HG03521 (cell line): ENCODE data around the gene MFGE8.

Experiments
- ATAC-seq: cut with Tn5 transposase; IDR thresholded peaks from one replicate; pipeline ENCODE4 v1.9.1; 2021; ENCODE audit warnings: mild to moderate bottlenecking, moderate library complexity; ENCODE audit not compliant: unreplicated experiment

The MFGE8 gene

DNA sequence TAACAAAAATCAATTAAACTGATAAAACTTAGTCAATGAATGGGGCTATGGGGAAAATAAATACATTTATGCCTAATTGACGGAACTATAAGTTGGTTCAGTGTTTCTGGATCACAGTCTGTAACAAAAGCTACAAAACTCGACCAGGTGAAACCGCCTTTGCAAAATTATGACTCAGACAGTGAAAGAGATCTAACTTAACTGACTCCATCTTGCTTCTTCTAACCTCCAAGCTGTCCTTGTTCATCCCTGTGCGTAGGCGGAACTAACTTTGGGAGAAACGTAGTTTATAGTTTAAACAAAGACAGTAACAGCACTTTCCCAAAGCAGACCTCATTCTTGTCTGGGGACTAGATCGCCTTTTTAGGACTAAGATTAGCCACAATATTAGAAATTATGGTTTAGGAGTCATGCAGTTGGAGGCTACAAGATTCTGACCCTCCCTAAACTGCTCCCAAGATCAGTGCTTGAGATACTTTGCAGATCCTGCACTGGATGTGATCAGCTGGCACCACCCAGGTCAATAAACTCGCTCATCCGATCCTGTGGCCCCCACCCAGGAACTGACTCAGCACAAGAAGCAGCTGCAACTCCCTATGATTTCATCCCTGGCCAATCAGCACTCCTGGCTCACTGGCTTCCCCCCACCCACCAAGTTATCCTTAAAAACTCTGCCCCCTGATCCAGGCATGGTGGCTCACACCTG is 7.2 kb upstream of the MFGE8 start:
- no peak for ATAC-seq

GRCh38 chr15:88918738-88919137 is 5.6 kb upstream of the MFGE8 start:
- ATAC-seq: no peak

GRCh38 chr15:88917760-88918159 is 4.6 kb upstream of the MFGE8 start:
- ATAC-seq: no peak

DNA sequence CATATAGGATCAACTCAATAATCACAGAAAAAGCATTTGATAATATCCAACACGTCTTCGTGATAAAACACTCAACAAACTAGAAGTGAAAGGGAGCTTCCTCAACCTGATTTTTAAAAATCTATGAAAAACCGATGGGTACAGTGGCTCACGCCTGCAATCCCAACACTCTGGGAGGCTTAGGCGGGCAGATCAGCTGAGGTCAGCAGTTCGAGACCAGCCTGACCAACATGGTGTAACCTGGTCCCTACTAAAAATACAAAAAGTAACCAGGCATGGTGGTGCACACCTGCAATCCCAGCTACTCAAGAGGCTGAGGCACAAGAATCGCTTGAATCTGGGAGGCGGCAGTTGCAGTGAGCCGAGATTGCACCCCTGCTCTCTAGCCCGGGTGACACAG is 2.2 kb upstream of the MFGE8 start:
- no peak for ATAC-seq

GRCh38 chr15:88913850-88914169 is 631 bp upstream of the MFGE8 start:
- no peak for ATAC-seq

DNA sequence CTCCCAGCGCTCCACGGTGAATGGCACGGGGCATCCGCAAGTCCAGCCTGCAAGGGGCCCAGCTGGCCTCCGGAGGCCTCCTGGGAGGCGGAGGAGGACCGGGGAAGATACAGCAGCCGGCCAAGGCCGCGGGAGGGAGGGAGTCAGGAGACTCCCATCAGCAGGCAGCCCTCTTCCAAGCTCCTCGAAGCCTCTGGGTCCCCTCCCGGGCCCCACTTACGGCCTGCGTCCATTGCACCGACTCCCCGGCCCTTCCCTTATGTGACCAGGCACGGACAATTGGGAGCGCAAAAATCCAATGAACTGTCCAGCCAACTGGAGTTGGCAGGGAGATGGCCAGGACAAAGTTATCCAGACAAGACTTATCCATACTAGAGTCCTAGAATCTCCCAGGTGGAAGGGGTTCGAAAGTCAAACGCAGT is 668 bp downstream of the MFGE8 start:
- ATAC-seq: no peak

DNA sequence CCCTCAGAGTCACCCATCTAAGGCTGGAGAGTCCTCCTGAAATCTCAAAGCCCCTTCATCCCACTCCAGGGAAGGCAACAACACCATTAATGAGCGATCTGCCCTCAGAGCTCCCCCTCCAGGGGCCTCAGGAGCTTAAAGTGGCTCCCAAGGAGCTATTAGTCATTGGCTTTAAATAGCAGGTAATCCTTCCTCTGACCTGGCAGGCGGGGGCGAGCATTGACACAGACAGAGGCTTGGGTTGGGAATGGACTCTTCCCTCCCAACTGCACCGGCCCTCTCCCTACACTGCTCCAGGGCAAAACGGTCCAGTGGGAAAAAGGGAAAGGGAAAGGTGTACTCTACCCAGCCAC is 1.4 kb downstream of the MFGE8 start:
- ATAC-seq: no peak

DNA sequence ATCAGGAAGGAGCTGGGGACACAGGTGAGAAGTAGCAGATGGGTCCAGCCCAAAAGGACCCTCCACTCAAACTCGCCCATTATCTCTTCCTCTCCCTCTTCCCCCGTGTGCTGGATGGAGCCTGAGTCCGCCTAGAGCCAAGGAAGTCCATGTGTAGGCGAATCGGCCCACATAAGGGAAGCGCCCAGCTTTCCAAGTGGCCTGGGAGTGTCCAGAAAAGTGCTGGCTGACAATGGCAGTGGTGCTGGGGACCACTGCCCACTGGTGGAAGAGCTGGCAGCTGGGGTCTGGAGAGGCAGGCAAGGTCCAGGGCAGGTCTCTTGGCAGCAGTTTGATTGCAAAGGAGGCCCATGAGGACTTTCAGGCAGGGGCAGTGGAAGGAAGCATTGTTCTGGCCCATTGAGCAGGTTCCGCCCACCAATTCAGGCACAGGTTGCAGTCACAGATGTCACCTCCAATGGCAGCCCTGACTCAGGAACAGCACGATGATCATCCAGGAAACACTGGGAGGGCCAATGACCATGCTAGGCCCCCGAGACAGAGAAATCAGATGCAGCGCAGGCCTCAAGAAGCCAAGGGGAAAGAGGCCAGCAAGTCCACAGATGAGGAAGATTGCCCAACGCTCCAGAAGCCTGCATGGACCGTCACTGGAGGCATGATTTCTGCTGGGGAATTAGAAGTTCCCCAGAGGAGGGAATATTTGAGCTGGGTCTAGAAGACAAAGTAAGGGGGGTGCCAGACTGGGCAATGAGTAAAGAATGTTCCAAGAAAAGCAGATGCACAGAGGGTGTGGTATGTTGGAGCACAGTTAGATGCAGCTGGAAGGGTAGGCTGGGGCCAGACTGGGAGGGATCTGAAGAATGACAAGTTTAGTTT is 3.0 kb downstream of the MFGE8 start:
- no peak for ATAC-seq

- no peak for ATAC-seq
These were observed 4.2 kb downstream of the MFGE8 start for GRCh38 chr15:88908697-88909621.

DNA sequence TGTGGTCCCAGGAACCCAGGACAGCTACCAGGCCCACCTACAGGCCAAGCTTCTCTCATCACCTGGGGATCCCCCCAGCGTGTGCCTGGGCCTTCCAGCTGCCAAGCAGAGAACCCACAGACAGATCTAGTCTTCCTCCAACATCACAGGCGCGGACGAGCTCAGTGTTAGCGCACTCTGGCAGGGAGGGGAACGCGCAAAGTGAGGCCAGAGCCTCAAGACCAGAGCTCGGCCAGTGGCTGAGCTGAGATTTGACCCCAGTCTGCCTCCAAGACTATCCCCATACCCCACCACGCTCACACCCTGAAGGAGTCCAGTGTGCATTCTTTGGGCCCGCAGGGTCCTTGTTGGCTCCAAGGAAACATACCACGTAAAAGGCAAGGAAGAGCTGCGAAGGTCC is 5.1 kb downstream of the MFGE8 start:
- ATAC-seq: no peak

- ATAC-seq: no peak
These were observed 6.1 kb downstream of the MFGE8 start for GRCh38 chr15:88907111-88907510.

- no peak for ATAC-seq
These were observed 6.6 kb downstream of the MFGE8 start for GRCh38 chr15:88906551-88906950.

- ATAC-seq: no peak
These were observed 7.0 kb downstream of the MFGE8 start for GRCh38 chr15:88906130-88906529.

DNA sequence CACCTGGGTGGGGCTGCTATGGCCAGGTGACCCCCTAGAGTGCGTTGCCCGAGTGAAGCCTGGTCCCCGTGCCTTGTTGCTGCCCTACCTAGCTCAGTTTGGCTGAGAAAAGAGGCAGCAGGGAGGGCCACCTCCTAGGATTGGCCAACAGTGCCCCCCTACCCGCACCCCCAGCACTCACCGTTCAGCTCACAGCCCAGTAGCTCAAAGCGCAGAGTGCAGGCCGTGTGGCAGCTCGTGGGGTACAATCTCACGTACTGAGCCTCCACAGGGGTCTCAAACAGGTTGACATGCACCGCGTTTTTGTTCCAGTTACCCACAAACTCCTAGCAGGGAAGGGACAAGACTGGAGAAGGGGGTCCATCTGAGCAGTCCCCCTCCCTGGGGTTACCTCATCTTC is 7.6 kb downstream of the MFGE8 start:
- ATAC-seq: no peak

DNA sequence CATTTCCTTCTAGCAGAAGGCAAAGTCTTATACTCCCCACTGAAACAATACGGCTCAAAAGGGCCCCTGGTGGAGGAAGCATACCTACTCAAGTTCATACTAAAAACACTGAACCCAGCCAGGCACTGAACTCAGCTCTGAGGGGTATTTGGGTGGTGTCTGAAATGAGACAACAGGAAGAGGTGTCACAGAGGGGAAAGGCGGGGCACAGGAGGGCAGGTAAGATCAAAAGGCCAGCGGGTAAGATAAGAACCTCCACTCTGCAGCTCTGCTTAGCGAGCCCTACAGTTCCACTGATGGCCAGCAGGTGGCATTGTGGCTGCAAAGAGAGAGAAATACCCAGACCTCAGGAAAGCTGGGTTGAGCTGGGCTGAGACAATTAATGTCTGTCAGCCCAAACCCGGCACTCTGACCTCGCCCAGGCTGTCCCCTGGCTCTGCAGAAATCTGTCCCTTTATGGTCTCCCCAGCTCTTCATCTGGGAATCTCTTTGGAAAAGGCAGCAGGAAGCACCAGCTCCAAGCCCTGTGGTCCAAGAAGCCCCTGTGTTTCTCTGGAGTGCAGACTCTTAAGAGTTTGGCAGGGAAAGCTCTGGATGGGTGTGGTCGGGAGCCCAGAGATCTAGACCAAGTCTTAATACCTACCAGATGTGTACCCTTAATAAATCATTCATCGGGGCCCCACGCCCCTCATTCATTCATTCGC is 8.4 kb downstream of the MFGE8 start:
- peak; percentile 76 for ATAC-seq

DNA sequence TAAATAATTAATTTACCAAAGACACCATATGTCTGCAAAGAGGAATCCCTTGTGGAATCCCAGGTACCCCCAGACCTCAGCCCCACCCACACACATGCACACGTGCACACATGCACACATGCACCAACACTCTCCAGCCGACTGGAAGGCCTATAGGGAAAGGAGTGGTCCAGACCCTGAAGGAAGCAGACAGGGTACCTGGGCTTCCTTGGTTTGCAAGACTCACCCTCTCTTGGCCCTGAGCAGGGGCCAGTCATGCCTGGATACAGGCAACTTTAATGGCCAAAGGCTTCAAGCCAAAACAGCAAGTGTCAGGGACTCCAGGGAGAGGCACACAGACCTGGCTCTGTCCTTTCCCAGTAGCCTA is 8.9 kb downstream of the MFGE8 start:
- ATAC-seq: no peak

DNA sequence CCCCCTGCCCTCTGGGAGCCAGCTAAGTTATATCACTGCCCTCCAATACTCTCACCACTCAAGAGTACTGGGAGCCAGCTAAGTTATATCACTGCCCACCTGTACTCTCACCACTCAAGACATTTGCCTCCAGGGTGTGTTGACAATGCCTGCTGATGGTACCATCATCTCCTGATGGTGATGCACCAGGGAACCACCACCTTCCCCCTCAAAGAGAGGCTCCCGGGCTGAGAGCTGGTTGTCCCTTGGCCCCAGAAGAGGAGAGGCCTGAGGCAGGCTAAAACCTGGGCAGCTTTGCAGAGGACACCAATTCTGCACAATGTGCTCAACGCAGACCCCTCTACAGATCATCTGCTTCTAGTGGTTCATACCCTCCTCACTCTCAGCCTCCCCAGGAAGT is 10.3 kb downstream of the MFGE8 start:
- no peak for ATAC-seq

GRCh38 chr15:88902221-88902835 is 10.9 kb downstream of the MFGE8 start:
- ATAC-seq: no peak

GRCh38 chr15:88901508-88902220 is 11.5 kb downstream of the MFGE8 start:
- no peak for ATAC-seq

GRCh38 chr15:88900982-88901418 is 12.2 kb downstream of the MFGE8 start:
- ATAC-seq: no peak
